ENCODE data around the gene FLNB. TPM values are rescaled to one million over a fixed set of nuclear protein-coding genes. Genes with fewer than 3 reads are reported as not detected.

The FLNB gene
- total and polyA plus RNA-seq, 2 of the 13 experiments (the other 11 are each of a cell fraction or from before 2014, with no cell fraction given), result 106 to 130 TPM

DNA sequence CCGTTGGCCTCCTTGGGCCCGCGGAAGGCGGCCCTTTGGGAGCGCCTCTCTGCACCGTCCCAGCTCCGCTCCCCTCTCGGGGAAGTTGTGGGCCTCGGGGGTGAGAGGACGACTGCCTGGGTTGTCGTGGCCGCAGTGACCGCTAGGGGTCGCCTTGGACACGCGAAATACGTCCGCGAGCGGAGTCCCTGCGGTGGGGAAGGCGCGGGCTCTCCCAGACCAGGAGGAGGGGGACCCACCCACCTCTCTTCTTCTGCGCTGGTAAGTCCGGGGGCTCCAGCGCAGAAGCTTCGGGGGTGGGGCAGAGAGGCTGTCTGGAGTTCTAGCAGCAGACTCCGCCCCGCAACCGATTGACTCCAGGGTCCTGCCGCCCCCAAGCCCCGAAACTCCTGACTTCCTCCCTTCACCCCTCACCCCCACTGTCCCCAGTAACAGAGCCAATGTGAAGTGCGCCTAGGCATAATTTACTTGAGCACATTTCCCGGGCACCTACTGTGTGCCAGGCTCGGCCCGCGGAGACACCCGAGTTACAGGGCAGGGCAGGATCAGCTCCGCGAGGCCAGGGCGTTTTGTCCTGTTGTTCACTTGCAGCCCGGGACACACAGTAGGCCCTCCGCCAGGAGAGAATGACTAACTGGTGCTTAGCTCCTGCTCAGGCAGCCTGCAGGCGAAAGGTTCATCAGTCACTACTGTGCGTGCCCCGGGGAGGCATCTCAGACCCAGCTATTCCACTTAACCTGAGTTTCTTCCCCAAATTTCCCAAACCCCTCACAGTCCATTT, 169.7 kb downstream of the FLNB start (continued):
- TF ChIP-seq HES4 (CRISPR knock-in tag; IDR thresholded peaks at IDR 0.05; ENCODE audit: borderline replicate concordance) (no peak), IKZF4 (CRISPR knock-in tag; IDR thresholded peaks at IDR 0.05; ENCODE audit: borderline replicate concordance, low read depth, not compliant biosample characterization) (peak; percentile 68), FOSL2 (CRISPR knock-in tag; IDR thresholded peaks at IDR 0.05) (peak; percentile 51; the same call in 1 of the 2 replicates), ZNF660 (CRISPR knock-in tag; IDR thresholded peaks at IDR 0.05; ENCODE audit: borderline replicate concordance, low read depth) (no peak), MEIS2 (CRISPR knock-in tag; IDR thresholded peaks at IDR 0.05) (no peak; the same call in 1 of the 2 replicates), FOXM1 (CRISPR knock-in tag; IDR thresholded peaks at IDR 0.05) (no peak), RELA (CRISPR knock-in tag; IDR thresholded peaks at IDR 0.05) (peak; percentile 51; the same call in 1 of the 2 replicates), GATAD2A (CRISPR knock-in tag; IDR thresholded peaks at IDR 0.05) (peak; percentile 75), ZNF766 (CRISPR knock-in tag; IDR thresholded peaks at IDR 0.05; ENCODE audit: borderline replicate concordance) (no peak), ISL2 (CRISPR knock-in tag; IDR thresholded peaks at IDR 0.05) (peak; percentile 30; the same call in 1 of the 2 replicates), HNRNPK (IDR thresholded peaks at IDR 0.05; ENCODE audit: low read depth, low read length, poor library complexity, severe bottlenecking) (peak; percentile 19), TGIF2 (CRISPR knock-in tag; IDR thresholded peaks at IDR 0.05) (no peak), ZSCAN9 (CRISPR knock-in tag; IDR thresholded peaks at IDR 0.05; ENCODE audit: borderline replicate concordance) (no peak), U2AF2 (IDR thresholded peaks at IDR 0.05; ENCODE audit: low read depth, low read length) (no peak), ZBTB7B (CRISPR knock-in tag; IDR thresholded peaks at IDR 0.05) (peak; percentile 64; the same call in 1 of the 2 replicates), TEAD2 (CRISPR knock-in tag; IDR thresholded peaks at IDR 0.05) (no peak), ZFP36 (IDR thresholded peaks at IDR 0.05; ENCODE audit: borderline replicate concordance, low read depth, low read length, partially characterized antibody) (no peak)
- TF ChIP-seq, protein P1, sequence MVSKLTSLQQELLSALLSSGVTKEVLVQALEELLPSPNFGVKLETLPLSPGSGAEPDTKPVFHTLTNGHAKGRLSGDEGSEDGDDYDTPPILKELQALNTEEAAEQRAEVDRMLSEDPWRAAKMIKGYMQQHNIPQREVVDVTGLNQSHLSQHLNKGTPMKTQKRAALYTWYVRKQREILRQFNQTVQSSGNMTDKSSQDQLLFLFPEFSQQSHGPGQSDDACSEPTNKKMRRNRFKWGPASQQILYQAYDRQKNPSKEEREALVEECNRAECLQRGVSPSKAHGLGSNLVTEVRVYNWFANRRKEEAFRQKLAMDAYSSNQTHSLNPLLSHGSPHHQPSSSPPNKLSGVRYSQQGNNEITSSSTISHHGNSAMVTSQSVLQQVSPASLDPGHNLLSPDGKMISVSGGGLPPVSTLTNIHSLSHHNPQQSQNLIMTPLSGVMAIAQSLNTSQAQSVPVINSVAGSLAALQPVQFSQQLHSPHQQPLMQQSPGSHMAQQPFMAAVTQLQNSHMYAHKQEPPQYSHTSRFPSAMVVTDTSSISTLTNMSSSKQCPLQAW (CRISPR knock-in tag; IDR thresholded peaks at IDR 0.05), result peak; percentile 55; the same call in 1 of the 2 replicates
- TF ChIP-seq, protein P2, sequence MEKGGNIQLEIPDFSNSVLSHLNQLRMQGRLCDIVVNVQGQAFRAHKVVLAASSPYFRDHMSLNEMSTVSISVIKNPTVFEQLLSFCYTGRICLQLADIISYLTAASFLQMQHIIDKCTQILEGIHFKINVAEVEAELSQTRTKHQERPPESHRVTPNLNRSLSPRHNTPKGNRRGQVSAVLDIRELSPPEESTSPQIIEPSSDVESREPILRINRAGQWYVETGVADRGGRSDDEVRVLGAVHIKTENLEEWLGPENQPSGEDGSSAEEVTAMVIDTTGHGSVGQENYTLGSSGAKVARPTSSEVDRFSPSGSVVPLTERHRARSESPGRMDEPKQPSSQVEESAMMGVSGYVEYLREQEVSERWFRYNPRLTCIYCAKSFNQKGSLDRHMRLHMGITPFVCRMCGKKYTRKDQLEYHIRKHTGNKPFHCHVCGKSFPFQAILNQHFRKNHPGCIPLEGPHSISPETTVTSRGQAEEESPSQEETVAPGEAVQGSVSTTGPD (CRISPR knock-in tag; IDR thresholded peaks at IDR 0.05), result no peak
- TF ChIP-seq, protein P3, sequence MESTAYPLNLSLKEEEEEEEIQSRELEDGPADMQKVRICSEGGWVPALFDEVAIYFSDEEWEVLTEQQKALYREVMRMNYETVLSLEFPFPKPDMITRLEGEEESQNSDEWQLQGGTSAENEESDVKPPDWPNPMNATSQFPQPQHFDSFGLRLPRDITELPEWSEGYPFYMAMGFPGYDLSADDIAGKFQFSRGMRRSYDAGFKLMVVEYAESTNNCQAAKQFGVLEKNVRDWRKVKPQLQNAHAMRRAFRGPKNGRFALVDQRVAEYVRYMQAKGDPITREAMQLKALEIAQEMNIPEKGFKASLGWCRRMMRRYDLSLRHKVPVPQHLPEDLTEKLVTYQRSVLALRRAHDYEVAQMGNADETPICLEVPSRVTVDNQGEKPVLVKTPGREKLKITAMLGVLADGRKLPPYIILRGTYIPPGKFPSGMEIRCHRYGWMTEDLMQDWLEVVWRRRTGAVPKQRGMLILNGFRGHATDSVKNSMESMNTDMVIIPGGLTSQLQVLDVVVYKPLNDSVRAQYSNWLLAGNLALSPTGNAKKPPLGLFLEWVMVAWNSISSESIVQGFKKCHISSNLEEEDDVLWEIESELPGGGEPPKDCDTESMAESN (CRISPR knock-in tag; conservative IDR thresholded peaks at IDR 0.05), result 0 out of 2 replicates have a peak, but pooled peaks have one; percentile 21
- TF ChIP-seq, protein P4, sequence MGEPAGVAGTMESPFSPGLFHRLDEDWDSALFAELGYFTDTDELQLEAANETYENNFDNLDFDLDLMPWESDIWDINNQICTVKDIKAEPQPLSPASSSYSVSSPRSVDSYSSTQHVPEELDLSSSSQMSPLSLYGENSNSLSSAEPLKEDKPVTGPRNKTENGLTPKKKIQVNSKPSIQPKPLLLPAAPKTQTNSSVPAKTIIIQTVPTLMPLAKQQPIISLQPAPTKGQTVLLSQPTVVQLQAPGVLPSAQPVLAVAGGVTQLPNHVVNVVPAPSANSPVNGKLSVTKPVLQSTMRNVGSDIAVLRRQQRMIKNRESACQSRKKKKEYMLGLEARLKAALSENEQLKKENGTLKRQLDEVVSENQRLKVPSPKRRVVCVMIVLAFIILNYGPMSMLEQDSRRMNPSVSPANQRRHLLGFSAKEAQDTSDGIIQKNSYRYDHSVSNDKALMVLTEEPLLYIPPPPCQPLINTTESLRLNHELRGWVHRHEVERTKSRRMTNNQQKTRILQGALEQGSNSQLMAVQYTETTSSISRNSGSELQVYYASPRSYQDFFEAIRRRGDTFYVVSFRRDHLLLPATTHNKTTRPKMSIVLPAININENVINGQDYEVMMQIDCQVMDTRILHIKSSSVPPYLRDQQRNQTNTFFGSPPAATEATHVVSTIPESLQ (CRISPR knock-in tag; conservative IDR thresholded peaks at IDR 0.05), result no peak
- TF ChIP-seq, protein P5, sequence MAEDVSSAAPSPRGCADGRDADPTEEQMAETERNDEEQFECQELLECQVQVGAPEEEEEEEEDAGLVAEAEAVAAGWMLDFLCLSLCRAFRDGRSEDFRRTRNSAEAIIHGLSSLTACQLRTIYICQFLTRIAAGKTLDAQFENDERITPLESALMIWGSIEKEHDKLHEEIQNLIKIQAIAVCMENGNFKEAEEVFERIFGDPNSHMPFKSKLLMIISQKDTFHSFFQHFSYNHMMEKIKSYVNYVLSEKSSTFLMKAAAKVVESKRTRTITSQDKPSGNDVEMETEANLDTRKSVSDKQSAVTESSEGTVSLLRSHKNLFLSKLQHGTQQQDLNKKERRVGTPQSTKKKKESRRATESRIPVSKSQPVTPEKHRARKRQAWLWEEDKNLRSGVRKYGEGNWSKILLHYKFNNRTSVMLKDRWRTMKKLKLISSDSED (CRISPR knock-in tag; IDR thresholded peaks at IDR 0.05), result no peak
